ENCODE data around the gene DUSP7.

Gene DUSP7

DNA sequence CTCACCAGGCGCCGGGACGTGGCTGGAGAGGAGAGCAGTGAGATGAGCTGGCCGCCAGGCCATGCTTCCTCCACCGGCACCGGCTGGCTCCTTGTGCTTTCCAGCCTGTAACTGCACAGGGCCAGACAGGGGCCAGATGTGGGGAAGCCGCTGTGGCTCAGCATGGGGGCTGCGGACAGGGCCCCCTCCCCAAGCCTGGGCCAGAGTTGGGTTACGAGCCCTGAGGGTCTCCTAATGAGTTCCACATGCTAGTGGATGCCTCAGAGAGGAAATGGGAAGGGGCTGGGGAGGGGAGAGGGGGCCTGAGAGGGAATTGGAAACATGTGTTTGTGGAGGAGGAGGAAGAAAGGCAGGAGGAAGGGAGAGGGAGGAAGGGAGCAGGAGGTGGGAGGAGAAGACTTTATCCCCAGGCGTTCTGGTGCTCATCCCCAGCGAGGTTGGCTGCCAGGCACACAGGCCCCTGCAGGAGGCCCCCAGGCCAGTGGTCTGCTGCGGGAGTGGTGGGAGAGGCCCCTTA, 11.7 kb upstream of the DUSP7 start:
- no peak for DNase-seq (ENCODE audit: low spot score)

DNA sequence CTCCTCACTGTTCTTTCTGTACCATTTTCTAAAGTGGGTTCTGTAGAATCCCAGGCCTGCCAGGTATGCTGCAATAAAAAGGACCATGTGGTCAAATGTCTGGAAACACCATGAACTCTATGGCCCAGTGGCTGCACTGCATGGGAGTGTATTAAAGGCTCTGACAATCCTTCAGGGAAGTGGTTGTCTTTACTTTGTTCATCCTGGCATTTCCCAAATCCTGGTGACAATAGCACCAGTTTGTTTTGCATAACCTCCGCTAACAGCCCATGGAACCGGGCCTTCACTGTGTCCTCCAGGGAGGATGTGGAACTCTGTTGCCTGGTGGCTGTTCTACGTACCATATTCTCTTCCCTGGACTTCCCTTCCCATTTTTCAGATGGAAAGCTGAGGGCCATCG, 11.2 kb upstream of the DUSP7 start:
- DNase-seq (ENCODE audit: low spot score), result no peak

DNA sequence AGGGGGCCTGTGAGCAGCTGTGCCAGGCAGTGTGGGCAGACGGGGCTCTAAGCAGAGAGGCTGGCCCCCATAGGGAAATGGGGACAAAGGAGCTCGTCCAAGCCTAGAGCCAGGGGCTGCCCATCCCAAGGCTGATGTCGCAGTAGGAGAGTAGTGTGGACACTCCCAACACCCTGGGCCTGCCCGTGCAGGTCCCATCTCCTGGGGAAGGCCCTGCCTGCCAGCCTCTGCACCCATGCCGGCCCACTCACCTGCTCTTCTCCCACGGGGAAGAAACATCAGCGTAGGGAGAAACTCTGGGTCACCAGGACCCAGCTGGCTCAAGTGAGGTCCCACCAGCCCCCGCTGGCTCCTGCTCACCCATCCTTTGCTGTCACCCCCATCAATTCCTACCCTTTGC, 10.7 kb upstream of the DUSP7 start:
- DNase-seq (ENCODE audit: low spot score), result no peak

GRCh38 chr3:52065264-52065756, 8.9 kb upstream of the DUSP7 start:
- DNase-seq (ENCODE audit: low spot score), result no peak

DNA sequence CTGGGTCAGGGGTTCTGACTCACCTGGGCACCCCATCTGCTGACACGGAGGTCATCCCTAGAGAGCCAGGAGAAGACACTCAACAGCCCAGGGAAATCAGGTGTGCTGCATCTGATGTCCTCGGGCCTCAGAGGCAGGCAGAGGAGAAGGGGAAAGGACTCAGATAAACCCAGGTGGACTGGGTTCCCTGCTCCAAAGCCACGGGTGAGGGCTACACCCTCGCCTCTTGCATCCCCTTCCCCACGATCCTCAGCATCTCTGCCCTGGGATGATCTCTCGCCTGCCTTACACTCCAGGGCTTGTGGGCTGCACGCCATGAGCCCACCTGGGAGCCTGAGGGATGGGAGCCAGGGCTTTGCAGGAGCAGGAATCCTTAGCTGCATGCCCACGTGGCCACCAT, 8.2 kb upstream of the DUSP7 start:
- no peak for DNase-seq (ENCODE audit: low spot score)

- no peak for DNase-seq (ENCODE audit: low spot score)
These were observed 6.8 kb upstream of the DUSP7 start for GRCh38 chr3:52063026-52063723.

DNA sequence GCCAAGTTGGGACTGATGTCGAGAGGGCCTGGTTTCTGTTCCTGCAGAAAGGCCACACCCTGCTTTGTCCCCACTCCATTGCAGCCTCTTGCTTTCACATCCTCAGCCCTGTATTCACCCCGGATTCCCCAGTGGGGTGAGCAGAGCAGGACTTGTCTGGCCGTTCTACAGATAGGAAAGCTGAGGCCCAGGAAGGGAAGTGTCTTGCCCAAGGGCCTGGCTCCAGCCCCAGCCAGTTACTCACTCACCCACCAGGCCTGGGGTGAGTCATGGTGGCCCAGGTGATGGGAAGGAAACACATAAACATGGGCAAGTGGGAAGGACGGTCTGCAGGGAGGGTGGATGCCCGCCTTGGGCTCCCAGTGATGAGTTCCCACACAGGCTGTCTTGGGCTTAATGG, 6.1 kb upstream of the DUSP7 start:
- DNase-seq (ENCODE audit: low spot score), result peak; percentile 85

GRCh38 chr3:52061121-52061910, 4.9 kb upstream of the DUSP7 start:
- no peak for DNase-seq (ENCODE audit: low spot score)

DNA sequence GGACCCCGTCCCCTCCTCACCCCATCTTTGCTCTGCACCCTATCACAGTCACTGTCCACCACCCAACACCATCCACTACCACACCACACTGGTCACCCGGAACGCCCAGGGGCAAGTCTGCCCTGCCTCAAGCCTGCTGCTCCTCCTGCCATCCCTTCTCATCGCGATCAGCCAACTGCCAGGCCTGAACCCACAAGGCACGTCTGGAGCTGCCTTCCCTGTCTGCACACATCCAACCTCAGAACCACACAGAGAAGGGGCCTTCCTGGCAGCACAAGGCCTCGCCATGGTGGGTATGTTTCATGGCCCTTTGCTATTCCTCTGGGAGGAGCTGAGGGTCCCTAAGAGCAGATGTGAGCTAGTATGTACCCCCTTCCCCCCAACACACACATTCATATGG, 3.4 kb upstream of the DUSP7 start:
- no peak for DNase-seq (ENCODE audit: low spot score)

- no peak for DNase-seq (ENCODE audit: low spot score)
These were observed 1.6 kb upstream of the DUSP7 start for GRCh38 chr3:52057812-52058495.

GRCh38 chr3:52056968-52057811, 819 bp upstream of the DUSP7 start:
- DNase-seq (ENCODE audit: low spot score), result peak; percentile 99

DNA sequence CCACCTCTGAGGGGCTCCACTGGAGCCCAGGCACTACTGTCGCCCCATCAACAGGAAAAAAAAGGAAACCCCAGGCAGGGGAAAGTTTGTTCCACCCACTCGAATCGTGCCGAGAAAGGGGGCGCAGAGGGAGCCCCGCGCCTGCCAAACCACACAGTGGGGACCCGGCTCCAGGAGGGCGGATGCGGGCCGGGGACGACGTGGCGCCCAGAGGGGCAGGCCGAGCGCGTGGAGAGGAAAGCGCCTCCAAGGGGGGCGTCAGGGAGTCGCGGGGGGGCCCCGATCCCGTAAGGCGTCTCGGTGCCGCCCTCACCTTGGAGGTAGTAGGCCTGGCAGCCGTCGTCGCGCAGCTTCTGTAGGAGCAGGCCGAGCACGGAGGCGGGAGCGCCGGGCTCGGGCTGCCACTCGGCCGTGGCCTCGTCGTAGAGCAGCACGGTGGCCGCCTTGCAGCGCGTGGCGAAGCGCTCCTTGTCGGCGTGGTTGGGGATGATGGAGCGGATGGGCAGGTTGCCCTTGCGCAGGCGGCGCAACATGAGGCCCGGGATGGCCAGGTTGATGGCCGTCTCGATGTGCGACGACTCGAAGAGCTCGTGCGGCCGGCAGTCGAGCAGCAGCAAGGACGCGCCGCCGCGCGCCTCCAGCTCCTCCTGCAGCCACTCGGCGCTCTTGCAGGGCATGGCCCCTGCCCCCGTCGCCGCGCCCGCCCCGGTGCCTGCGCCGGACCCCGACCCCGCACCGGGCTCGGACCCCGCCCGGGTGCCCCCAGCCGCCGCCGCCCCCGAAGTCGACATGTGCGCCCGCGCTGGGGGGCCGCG, 627 bp downstream of the DUSP7 start:
- DNase-seq (ENCODE audit: low spot score), result peak; percentile 60

DNA sequence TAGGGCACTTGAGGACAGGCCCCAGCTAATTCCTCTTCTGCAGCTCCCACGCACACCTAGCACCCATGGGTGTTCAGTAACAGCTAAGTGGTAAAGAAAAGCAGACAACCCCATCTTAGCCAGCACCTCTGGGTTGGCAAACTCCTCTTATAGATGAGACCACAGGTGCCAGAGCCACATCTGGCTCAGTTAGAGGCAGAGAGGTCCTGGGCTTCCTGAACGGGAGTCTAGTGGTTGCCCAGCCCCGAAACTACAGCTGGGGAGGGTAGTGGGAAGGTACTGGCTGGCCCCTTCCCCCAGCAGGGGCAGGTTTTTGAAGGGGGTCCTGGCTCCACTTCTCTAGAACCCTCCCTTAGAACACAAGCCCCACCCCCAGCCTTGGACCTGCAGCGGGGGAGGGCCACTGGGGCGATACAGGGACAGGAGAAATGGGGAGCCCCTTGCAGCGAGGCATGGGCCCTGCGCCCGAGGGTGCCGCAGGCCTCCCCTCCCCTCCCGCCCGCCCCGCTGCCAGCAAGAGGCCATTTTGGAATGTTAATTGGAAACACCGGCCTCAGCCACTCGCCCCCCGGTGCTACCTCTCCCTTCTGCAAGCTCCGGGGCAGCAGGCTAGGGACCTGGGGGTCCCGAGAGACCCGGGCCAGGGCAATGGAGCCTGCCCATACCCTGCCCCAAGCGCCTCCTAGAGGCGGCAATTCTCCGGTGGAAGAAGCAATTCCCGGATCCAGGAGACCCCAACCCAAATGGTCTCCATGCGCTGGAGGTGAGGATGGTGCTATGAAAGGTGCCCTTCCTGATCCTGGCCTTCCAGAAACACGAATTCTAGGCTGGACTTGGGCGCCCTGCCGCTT, 1.5 kb downstream of the DUSP7 start:
- DNase-seq (ENCODE audit: low spot score), result peak; percentile 60

DNA sequence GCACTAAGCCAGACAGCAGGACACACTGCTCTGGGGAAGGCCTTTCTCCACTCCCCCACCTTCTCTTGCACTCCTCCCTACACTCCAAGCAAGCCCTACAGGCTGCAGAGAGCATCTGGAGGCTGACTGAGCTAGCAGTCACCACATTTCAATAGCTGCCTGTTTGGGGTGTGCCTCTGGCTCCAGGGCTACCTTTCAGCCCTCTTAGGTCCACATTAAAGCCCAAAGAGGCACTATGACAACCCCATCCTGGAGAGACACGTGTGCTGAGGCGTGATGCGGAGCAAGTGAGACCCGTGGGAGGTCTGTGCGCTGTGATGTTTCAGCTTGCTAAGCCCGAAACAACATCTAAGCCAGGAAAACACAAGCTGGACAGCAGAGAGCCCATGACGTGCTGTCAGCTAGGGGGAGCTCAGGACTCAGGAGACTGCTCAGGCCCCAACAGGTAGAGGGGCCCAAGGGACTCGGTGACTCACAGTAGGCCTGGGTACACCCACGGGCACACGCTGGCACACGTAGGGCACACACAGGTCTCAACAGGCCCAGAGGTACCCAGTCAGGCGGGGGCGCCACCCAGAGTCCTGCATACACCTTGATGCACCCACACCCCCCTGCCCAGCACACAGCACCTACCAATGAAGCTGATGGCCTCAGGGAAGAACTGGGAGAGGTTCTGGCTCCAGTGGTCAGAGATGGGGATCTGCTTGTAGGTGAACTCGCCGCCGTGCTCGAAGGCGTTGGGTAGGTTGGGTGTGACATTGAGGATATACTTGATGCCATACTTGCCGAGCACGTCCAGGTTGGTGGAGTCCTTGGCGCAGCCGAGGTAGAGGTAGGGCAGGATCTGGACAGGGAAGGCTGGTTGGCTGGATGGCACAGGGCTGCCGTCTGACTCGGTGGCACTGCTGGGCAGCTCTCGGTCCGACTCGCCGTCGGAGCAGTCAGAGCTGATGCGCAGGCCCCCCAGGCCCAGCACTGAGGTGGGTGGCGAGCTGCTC, 2.8 kb downstream of the DUSP7 start:
- peak; percentile 55 for DNase-seq (ENCODE audit: low spot score)

DNA sequence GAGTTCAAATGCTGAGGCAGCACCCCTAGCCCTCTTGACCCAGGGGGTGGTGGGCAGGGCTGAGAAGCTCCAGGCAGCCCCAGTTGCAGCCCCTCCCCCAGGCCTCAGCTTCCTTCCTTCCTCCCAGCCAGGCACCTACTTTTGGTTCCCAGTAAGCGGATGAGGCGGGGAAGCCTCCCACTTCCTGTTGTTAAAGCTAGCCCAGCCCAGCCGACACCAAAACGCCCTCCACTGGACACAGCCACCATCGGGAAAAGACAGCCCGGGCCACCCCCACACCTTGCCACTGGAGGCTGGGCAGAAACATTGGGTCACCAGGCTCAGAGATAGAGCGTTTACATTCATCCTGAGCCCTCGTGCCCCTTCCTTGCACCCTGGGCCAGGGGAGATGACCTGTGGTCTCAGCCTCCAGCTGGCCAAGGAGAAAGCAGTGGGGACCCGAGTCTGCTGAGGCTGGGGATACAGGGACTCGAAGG, 3.5 kb downstream of the DUSP7 start:
- DNase-seq (ENCODE audit: low spot score), result peak; percentile 95

DNA sequence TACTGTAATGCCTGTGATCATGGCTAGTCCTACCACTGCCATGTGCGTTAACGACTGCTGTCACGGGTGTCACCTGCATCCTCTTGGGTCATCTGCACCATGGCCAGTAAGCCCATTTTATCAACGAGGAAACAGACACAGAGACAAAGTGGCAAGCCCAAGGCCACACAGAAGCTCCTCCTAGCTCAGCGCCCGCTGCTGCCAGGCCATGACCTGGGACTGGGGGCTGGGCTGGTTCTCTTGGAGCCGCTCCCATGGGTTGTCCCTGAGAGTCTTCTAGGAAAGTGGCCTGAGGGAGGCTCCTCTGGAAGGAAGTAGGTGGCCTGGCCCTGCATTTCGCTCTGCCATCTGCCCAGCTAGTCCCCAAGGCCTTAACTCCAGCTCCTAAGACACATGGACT, 4.9 kb downstream of the DUSP7 start:
- no peak for DNase-seq (ENCODE audit: low spot score)

DNA sequence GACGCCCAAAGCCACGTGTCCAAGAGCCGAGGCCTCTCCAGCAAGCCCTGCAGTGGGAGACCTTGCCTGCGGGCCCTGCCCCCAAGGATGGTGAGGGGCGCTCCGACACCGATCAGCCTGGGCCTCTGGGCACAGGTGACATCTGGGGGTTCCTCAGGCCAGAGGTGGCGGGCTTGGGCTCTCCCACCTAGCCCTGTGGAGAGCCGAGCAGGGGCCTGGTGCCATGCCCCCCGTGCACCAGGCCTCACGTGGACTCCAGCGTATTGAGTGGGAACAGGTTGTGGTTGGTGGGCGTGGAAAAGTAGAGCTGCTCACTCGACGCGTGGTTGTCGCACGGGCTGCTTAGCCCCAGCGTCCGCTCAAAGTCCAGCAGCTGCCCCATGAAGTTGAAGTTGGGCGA, 5.8 kb downstream of the DUSP7 start:
- no peak for DNase-seq (ENCODE audit: low spot score)

- no peak for DNase-seq (ENCODE audit: low spot score)
These were observed 6.9 kb downstream of the DUSP7 start for GRCh38 chr3:52049503-52049902.

Measured in hepatic stellate cell (primary cell).